ENCODE measurements around the gene ENOX2.

DNA sequence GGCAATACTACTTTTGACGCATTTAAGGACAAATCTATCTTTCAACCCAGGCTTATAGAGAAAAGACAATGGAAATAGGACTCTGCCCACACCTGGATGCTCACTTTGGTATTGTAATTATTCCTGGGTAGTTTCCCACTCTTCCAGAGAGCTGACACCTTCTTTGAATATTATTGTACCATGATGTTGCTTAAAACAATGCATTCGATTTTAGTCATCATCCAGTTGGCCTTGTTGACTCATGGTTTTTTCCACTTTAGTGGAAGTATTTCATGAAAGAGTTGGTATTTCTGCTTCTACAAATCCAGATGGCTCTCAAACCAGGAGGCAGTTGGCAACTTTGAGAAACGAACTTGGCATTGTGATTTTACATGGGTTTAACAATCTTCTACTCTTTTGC lies 124.2 kb downstream of the ENOX2 start:
- TF ChIP-seq CTCF (IDR thresholded peaks at IDR 0.05) (no peak), EP300 (IDR thresholded peaks at IDR 0.05; ENCODE audit: low read depth) (no peak), POLR2A (IDR thresholded peaks at IDR 0.05) (no peak), POLR2AphosphoS5 (IDR thresholded peaks at IDR 0.05) (no peak)
